Hepatocyte (in vitro differentiated cells): ENCODE measurements around the gene IGF2BP1.

Experiments
- CTCF ChIP-seq: fragments of 200-600 bp; sonication (generic); IDR thresholded peaks from 2 replicates; pipeline ENCODE4 v1.5.1; 2016; ENCODE audit warnings: antibody characterized with exemption, mild to moderate bottlenecking; ENCODE audit not compliant: poor library complexity
- EZH2phosphoT487 ChIP-seq: fragments of 200-600 bp; sonication (generic); IDR thresholded peaks from one replicate; pipeline ENCODE4 v1.6.1; 2018; ENCODE audit warnings: antibody characterized with exemption, mild to moderate bottlenecking, low read depth, moderate library complexity; ENCODE audit not compliant: unreplicated experiment, severe bottlenecking

GRCh38 chr17:49061524-49061943 is 64.3 kb downstream of the IGF2BP1 start:
- no peak for TF ChIP-seq CTCF
- no peak for TF ChIP-seq EZH2phosphoT487
